ENCODE data around the gene SPEN. TPM values are rescaled to one million over a fixed set of nuclear protein-coding genes. Genes with fewer than 3 reads are reported as not detected.
"Not testable (repeated sequence)": the region's sequence is repeated elsewhere in the genome, so short reads cannot be mapped to it uniquely, and the experiment has no call there.

SPEN gene
- total RNA-seq, 3 donors from 2014 or later: 48.7 to 60.3 (median 50.6) TPM

DNA sequence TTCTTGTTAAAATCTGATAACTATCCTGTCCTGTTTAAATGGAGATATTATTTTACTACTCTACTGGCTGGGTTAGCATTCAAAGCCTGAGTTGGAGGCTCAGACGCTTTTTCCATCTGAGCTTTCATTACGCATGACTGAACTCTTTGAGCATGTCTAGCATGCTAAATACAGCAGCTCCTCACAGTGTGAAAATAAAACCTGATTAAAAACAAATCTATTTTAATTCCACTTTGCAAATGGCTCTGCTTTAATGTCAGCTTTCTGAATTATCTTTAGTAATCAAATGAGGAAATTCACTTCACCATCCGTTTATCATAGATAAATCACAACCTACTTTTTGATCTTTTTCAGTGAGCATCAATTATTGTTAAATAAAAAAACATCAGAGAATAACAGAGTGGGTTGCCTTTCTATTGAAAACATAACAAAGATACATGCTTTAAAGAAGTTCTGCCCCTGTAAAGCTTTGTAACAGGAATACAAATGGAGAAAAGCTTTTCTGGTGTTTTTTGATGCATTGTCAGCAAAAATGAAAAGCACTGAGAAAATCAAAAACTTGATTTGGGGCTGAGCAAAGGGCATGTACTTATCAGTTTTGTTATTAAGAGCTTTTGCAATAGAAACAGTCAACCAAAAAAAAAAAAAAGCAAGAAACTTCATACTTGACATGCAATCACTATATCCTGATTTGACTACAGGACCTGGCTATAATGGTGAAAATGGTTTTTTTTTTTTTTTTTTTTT lies 3.5 kb upstream of the SPEN start:
- intact Hi-C loops (cut with DNase I, micrococcal nuclease): no loop called here
- no peak overlapping the region for H3K4me3 ChIP-seq
- TF ChIP-seq, protein P1, sequence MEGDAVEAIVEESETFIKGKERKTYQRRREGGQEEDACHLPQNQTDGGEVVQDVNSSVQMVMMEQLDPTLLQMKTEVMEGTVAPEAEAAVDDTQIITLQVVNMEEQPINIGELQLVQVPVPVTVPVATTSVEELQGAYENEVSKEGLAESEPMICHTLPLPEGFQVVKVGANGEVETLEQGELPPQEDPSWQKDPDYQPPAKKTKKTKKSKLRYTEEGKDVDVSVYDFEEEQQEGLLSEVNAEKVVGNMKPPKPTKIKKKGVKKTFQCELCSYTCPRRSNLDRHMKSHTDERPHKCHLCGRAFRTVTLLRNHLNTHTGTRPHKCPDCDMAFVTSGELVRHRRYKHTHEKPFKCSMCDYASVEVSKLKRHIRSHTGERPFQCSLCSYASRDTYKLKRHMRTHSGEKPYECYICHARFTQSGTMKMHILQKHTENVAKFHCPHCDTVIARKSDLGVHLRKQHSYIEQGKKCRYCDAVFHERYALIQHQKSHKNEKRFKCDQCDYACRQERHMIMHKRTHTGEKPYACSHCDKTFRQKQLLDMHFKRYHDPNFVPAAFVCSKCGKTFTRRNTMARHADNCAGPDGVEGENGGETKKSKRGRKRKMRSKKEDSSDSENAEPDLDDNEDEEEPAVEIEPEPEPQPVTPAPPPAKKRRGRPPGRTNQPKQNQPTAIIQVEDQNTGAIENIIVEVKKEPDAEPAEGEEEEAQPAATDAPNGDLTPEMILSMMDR (IDR thresholded peaks at IDR 0.05): no peak
- peaks cover 8% of the 10 kb centered on the region for H3K4me1 ChIP-seq (ENCODE audit: low read depth)
- H3K9me3 ChIP-seq: no peaks in the 10 kb centered on the region
- no peaks in the 10 kb centered on the region for H3K36me3 ChIP-seq (ENCODE audit: low read depth)
- ATAC-seq (no peak), DNase-seq (no peak)

DNA sequence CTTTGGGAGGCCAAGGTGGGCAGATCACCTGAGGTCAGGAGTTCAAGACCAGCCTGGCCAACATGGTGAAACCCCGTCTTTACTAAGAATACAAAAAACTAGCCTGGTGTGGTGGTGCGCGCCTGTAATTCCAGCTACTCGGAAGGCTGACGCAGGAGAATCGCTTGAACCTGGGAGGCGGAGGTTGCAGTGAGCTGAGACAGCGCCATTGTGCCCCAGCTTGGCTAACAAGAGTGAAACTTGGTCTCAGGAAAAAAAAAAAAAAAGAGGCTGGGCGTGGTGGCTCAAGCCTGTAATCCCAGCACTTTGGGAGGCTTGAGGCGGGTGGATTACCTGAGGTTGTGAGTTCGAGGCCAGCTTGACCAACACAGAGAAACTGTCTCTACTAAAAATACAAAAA lies 1.5 kb upstream of the SPEN start:
- H3K4me3 ChIP-seq; DNase-seq; H3K36me3 ChIP-seq (ENCODE audit: low read depth); H3K9me3 ChIP-seq; intact Hi-C loops (cut with DNase I, micrococcal nuclease); ATAC-seq: not testable (repeated sequence)
- peaks cover 13% of the 10 kb centered on the region for H3K4me1 ChIP-seq (ENCODE audit: low read depth)

DNA sequence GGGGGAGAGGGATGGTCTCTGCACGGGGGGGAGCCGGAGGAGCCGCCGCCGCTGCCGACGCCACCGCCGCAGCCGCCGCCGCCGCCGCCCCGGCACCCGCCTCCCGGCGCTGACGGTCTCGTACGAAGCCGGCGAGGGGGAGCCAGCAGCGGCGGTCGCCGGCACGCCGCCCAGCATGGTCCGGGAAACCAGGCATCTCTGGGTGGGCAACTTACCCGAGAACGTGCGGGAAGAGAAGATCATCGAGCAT lies 311 bp downstream of the SPEN start:
- intact Hi-C loops (cut with DNase I, micrococcal nuclease): no loop called here
- TF ChIP-seq, protein P1 (IDR thresholded peaks at IDR 0.05): no peak
- Histone ChIP-seq H3K9me3 (no peaks in the 10 kb centered on the region), H3K36me3 (ENCODE audit: low read depth) (no peaks in the 10 kb centered on the region), H3K4me3 (peak overlapping the region; percentile 85), H3K4me1 (ENCODE audit: low read depth) (peaks cover 23% of the 10 kb centered on the region)
- DNase-seq (no peak), ATAC-seq (no peak)

DNA sequence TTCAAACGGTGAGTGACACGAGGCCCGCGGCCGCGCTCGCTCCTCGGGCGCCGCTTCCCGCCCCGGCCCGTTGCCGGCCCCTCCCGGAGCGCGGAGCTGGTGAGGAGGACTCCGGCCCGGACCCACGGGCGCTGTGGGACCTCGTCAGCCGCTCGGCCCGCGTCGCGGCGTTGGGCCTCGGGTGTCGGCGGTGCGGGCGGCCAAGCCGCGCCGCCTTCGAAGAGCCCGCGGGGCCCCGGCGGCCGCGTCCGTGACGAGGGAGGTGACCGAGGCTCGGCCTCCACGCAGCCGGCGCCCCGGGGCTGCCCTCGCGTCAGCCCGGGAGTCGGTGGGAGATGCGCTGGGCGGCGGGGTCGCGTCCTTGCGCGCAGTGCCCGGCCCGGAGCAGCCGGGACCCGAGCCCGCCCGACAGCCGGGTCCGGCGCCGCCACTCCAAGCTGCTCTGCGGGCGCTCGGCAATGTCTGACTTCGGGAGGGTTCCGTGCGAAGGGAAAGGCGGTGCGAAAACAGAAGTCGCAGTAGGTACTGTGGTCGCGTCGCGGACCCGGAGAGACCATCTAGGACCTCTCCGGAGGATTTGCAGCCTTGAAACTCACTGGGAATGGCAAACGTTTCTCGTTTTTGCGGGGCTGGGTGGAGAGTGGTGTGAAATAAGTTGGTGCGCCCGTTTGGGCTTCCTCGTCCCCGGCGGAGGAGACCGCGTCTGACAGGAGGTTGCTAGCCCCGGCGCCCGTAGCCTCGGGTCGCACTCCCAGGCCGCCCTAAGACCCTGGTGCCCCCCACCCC lies 829 bp downstream of the SPEN start:
- TF ChIP-seq, protein P1 (IDR thresholded peaks at IDR 0.05): no peak
- Histone ChIP-seq H3K9me3 (no peaks in the 10 kb centered on the region), H3K4me1 (ENCODE audit: low read depth) (peaks cover 23% of the 10 kb centered on the region), H3K36me3 (ENCODE audit: low read depth) (no peaks in the 10 kb centered on the region), H3K4me3 (peak overlapping the region; percentile 85)
- peak; percentile 12 for ATAC-seq
- peak; percentile 52 to 74 (median 73) for DNase-seq
- intact Hi-C loops (cut with DNase I, micrococcal nuclease): no loop called here

DNA sequence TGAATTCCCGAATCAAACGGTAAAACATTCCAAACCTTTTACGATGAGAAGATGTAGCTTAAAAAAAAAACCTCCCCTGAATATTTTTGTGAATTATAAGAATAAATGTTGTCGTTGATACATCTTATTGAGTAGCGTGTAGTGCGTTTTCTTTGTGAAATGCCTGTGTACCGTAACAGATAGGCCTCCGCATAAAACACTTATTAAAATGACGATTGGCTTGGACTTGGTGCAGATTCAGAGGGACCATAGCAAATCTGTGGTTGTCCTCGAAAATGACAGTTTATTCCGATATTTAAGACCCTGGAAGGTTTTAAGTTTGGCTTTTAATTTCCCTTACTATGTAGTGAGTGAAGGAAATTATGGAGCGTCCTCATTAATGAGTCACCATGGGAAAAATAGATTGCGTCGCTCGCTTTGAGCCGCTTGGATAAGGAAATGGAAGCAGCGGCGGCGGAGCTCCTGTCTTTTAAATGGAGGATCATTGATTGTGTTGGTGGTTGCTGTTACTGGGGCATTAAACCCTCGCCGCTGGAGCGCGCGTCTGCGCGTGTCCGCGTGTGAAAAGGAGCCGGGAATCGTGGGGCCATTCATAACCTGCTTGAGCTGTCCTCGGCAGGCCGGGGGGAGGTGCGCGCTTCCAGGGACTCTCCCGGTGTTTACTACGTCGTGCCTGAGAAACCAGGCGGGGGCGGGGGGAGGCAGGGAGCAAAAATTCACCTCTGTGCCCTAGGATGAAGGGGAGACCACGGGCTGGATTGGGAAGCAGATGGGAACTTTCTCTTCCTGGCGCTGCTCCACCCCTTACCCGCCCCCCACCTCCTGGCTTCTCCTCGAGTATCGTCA lies 1.6 kb downstream of the SPEN start:
- intact Hi-C loops (cut with DNase I, micrococcal nuclease): no loop called here
- peaks cover 23% of the 10 kb centered on the region for H3K4me1 ChIP-seq (ENCODE audit: low read depth)

More for the DNA sequence above, 1.6 kb downstream of the SPEN start:
- DNase-seq (peak; percentile 88 to 90 (median 90)), ATAC-seq (peak; percentile 48)
- TF ChIP-seq, protein P1 (IDR thresholded peaks at IDR 0.05): no peak
- Histone ChIP-seq H3K9me3 (no peaks in the 10 kb centered on the region), H3K36me3 (ENCODE audit: low read depth) (no peaks in the 10 kb centered on the region), H3K4me3 (peak overlapping the region; percentile 85)
